AML-193 (cell line): Measurements from ENCODE around the gene PRR23A.
A peak's percentile ranks its signal among the peaks of the same experiment; 100 is the strongest.
"Not testable (repeated sequence)": the region's sequence is repeated elsewhere in the genome, so short reads cannot be mapped to it uniquely, and the experiment has no call there.

Experiments
- DNase-seq, 2 experiments: peaks; one replicate each; lab custom pipeline; 2025; lab: John Stamatoyannopoulos, UW

PRR23A gene

DNA sequence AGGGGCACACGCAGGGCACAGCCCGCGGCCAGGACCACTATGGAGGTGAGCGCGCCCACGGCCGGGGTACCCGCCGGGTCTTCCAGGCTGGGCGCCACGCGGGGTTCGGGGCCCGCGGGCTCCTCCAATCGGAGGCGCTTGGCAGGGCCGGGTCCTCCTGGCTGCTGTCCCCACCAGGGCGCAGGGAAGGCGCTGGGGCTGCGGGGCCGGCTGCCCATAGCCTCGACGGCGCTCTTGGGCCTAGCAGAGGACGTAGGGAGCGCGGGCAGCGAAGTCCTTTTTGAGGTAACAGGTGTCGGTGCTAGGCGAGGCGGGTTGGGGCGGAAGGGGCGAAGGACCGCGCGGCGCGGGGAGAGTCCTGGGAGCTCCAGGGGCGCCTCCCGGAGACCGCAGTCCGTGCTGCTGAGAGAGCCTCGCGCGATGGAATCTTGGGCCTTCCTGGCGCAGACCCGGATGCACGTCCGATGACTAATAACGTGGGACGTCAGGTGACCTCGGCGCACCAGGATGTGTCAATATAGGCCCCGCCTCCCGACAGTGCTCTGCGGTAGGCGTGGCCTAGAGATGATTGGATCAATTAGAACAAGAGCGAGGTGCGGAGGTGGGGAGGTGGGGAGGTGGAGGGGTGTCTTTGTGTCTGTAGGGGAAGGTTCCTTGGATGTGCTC is at the start of gene PRR23A:
PRR23A (minus strand) TSS at position 218 of the 666 bp plus-strand sequence; CDS start at position 218, 0 bp downstream.
- DNase-seq, result no peak

DNA sequence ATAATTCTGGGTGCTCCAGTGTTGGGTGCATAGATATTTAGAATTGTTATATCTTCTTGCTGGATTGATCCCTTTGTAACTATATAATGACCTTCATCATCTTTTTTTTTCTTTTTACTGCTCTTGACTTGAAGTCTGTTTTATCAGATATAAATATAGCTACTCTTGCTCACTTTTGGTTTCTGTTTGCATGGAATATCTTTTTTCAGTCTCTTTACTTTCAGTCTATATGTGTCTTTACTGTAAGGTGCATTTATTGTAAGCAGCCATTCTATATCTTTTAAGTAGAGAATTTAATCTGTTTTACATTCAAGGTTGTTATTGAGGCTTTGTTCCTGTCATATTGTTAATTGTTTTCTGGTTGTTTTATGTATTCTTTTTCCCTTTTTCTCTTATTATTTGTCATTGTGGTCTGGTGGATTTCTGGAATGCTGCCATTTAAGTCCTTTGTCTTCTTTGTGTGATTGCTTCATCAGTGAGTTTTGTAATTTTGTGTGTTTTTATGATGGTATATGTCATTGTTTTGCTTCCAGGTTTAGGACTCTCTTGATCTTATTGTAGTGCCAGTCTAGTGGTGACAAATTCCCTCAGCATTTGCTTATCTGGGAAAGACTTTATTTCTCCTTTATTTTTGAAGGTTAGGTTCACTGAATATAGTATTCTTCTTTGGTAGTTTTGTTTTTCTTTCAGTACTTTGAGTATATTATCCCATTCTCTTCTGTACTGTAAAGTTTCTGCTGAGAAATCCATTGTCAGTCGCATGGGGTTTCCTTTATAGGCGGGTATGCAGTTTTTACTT is 46.9 kb upstream of the PRR23A start:
- no peak for DNase-seq

DNA sequence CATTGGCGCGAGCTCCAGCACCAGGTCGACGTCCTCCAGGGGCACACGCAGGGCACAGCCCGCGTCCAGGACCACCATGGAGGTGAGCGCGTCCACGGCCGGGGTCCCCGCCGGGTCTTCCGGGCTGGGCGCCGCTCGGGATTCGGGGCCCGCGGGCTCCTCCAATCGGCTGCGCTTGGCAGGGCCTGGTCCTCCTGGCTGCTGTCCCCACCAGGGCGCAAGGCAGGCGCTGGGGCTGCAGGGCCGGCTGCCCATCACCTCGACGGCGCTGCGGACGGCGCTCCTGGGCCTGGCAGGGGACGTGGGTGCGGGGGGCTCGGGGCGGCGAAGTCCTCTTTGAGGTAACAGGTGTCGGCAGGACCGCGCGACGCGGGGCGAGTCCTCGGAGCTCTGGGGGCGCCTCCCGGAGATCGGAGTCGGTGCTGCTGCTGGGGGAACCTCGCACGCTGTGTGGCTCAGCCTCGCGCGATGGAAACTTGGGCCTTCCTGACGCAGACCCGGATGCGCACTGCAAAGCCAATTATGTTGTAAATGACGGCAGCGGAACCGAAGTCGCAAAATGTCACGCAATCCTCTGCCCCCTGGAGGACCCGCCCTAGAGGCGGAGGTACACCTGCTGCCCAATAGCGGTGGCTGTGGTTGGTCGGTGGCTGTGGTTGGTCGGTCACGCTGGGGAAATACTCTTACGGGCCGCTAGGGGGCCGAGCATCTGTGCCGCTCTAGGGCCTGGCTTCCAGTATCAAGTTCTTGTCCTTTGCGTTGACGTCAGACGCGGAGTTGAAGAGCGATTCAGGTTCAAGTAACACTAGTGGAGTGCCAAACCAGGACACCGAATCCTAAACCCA is 38.5 kb upstream of the PRR23A start, which contains the start of gene PRR23C:
PRR23C (minus strand) TSS at position 527 of the 845 bp plus-strand sequence; CDS start at position 255, 272 bp downstream.
- DNase-seq, result no peak

DNA sequence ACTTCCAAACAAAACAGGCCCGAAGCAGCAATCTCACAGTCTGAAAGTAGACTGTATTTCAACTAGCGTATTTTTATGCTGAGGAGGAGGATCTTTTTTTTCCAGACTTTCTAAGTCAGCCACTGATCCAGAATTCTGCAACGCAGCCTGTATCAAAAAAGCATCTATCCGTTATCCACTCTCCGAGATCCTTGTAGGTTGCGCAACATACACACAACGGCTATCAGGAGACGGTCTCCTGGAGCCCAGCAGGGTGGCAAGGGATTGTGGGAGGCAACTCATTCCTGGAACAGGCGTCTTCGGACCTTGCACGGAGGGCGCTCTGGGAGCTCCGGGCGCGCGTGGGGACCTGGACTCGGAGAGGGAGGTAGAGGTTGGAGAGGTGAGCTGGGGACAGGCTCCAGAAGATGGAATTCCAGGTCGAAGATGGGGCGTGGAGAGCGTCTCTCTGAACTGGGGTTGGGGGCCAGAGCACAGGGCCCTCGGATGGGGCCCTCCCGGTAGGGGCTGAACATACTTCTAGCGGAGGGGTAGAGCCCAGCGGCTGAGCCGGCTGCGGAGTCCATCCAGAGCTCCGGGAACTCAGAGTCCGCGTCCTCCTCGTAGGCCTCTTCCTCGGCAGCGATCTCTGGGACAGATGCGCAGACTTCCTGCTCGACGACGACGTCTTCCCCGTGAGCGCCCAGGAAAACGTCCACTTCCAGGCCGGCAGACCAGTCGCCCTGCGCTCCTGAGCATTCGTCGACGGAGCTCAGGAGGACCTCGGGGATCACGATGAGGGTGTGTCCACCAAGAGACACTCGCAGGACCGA is 37.7 kb upstream of the PRR23A start:
- DNase-seq, result no peak

DNA sequence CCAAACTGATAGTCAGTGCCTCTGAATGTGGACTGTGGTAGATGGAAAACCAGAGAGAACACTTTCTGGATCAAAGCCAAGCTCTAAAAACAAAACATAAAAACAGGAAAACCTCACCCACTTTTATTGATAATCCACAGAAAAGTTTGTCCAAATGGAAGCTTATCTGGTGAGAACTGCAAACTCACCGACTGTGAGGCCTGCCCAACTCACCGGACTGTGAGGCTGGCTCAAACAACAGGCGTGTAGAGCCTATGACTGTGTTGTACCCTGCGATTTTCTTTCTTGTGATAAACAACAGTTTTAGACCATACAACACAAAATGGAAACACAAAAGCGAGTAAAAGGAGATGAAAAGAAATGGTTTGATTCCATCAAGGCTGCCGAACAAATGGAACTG is 31.4 kb upstream of the PRR23A start:
- DNase-seq, result no peak

DNA sequence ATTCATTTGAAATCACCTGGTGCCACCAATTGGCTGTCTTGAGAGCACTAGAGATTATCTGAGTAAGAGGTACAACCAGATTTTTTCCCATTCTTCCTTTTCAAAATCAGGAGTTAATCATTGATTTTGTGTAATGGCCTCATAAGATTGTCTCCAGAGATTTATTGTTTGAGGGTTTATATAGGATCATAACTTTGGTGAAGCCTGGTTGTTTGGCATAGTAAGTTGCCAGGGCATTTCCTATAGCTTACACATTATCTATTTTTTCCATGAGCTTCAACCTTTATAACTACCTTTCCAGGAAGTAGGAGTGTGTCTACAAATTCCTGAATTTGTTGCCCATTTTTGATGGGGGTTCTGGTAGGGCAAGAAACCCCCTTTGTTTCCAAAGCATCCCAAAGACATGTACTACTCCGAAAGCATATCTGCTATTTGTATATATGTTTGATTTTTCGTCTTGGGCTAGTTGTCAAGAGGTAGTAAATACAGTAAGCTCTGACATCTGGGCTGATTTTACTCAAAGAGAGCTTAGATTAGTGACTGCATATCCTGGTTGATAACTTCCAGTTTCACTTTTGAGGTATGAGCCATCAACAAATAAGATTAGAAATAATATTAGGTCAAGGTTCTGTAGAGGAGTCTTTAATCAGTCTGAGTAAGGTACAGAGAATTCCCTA is 26.4 kb upstream of the PRR23A start:
- DNase-seq, result no peak

DNA sequence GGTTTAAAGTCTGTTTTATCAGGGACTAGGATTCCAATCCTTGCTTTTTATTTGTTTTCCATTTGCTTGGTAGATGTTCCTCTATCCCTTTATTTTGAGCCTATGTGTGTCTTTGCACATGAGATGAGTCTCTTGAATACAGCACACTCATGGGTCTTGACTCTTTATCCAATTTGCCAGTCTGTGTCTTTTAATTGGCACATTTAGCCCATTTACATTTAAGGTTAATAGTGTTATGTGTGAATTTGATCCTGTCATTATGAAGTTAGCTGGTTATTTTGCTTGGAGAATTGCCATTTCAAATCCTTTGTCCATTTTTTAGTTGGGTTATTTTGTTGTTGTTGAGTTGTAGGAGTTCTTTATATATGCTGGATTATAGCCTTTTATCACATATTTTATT is 24.5 kb upstream of the PRR23A start:
- not testable (repeated sequence) for DNase-seq

DNA sequence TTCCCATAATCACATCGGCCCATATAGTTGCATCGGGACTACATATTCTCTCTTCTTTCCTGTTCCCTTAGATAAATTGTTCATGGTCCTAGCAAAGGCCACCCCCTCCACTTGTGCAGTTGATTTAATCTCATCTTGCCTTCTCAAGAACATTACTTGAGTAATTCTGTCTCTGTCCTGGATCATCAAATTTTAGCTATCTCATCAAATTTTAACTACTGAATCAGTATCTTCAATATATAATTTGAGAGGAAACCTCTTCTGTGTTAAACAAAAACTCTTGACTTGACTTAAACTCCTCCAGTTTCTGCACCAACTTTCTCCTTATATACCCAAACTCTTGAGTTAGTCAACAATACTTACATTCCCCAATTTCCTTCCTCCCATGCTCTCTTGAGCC is 18.9 kb upstream of the PRR23A start:
- no peak for DNase-seq

DNA sequence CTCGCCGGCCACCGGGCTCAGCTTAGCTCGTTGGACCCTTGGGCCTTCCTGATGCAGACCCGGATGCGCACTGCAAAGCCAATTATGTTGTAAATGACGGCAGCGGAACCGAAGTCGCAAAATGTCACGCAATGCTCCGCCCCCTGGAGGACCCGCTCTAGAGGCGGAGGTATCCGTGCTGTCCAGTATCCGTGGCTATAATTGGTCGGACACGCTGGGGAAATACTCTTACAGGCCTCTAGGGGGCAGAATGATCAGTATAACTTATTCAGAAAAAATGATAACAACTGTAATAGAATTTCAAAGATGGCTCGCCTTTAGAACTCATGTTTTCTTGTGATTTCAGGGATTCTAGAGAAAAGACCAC is 14.8 kb upstream of the PRR23A start, which contains the start of gene PRR23B:
PRR23B (minus strand) TSS at position 59 of the 367 bp plus-strand sequence. CDS start 265 bp downstream, outside the sequence.
- peak; percentile 4 to 7 for DNase-seq

DNA sequence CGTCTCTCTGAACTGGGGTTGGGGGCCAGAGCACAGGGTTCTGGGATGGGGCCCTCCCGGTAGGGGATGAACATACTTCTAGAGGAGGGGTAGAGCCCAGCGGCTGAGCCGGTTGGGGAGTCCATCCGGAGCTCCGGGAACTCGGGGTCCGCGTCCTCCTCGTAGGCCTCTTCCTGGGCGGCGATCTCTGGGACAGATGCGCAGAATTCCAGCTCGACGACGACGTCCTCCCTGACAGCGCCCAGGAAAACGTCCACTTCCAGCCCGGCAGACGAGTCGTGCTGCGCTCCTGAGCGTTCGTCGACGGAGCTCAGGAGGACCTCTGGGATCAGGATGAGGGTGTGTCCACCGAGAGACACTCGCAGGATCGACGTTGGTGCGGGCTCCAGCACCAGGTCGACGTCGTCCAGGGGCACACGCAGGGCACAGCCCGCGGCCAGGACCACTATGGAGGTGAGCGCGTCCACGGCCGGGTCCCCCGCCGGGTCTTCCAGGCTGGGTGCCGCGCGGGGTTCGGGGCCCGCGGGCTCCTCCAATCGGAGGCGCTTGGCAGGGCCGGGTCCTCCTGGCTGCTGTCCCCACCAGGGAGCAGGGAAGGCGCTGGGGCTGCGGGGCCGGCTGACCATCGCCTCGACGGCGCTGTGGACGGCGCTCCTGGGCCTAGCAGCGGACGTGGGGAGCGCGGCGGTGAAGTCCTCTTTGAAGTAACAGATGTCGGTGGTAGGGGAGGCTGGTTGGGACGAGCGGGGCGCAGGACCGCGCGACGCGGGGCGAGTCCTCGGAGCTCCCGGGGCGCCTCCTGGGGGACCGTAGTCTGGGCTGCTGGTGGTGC is 14.2 kb upstream of the PRR23A start:
- DNase-seq, result no peak

DNA sequence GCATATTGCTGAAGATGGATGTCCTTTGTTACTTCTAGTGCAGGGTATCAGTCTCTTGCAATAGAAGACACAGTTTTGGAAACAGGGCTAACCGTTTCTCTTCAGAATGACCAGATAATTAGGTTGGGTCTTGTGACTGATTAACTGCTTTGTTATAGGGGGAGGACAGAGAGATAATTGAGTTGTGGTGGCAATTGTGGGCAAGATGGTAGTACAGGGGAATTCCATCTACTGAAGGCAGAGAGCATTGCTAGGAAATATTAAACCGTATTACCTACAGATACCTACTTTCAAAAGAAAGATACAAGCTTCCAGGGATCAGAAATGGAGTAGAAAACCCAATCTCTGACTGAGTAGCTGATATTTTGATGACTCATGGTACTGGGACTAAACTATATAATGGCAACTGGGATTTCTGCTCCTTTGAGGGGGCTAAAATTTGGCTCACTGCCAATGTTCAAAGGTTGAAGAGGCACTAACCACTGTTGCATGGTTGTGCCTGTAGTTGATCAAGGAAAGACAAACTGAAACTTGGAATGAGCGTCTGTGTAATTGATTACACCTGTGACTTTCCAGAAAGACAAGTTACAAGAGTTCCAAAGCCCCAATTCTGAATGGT is 10.5 kb upstream of the PRR23A start:
- no peak for DNase-seq

DNA sequence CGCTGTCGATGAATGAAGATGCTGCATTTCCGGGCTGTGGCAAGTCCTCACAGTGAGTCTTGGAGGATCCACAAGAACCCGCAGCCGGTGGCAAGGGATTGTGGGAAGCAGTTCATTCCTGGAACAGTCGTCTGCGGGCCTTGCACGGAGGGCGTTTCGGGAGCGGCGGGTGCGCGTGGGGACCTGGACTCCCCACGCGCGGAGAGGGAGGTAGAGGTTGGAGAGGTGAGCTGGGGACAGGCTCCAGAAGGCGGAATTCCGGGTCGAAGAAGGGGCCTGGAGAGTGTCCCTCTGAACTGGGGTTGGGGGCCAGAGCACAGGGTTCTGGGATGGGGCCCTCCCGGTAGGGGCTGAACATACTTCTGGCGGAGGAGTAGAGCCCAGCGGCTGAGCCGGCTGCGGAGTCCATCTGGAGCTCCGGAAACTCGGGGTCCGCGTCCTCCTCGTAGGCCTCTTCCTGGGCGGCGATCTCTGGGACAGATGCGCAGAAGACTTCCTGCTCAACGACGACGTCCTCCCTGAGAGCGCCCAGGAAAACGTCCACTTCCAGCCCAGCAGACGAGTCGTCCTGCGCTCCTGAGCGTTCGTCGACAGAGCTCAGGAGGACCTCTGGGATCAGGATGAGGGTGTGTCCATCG is 593 bp downstream of the PRR23A start:
- DNase-seq, result no peak

DNA sequence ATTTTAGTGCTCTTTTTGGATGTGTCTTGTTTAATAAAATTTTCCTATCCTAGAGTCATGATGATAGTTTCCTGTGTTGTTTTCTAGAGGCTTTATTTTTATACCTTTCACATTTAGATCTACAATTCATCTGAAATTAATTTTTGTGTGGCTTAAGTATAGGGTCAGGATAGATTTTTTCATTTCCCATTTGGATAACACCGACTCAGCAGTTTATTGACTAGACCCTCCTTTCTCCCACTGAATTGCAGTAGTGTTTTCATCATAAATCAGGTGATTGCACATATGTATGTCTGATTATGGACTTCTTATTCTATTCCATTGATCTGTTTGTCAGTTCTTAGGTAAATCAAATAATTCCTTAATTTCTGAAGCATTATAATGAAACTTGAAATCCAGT is 10.4 kb downstream of the PRR23A start:
- DNase-seq, result no peak

DNA sequence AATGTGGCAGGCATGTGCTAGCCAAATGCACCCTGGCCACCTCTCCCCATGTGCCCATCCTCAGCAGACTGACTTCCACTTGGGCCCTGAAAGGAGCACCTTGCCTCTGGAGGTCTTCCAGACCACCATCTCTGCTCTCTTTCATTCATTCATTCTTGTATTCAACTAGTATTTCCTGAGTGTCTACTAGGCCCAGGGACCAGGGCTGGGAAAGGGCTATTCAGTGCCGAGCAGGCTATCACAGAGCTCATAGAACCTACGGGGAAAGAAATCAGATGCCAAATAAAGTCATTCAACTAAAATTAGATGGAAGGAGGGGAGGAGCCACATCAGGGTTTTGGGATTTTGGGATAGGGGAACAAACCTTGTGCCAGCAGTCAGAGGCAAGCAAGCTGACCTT is 18.9 kb downstream of the PRR23A start:
- DNase-seq, result no peak

DNA sequence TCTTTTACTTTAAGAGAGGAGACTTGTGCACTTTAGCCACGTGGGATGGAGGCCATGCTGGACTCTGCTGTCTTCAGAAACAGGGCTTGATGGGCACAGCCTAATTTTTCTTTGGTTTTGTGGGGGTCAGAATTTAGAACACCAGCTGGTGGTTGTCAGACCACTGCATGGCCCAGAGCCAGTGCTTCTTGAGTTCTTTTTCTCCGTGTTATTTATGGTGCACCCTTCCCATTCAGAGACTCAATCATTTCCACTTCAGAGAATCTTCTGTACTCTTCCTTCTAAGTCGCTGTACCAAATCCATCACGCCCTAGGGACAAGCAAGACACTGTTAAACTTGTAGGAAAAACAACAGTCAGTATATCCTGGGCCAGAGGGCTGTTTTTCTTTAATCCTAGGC is 20.1 kb downstream of the PRR23A start:
- no peak for DNase-seq

DNA sequence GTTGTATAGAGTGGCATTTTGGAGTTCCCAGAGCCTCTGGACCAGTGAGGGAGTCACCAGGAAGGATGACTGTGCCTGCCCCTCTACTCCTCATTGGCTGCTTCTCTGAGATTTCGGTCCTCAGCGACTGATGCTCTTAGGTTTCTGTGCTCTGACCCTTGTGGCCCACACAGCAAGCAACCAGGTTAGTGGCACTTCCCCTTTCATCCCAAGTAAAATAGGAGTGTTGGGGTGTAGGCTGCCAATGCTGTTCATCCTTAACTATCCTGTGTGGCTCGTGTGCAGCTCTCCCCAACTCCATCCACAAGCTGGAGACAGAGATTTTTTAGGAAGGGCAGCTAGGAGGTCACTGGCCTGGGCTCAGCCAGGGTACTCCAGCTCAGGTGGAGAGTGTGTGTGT is 21.3 kb downstream of the PRR23A start:
- DNase-seq, result no peak

DNA sequence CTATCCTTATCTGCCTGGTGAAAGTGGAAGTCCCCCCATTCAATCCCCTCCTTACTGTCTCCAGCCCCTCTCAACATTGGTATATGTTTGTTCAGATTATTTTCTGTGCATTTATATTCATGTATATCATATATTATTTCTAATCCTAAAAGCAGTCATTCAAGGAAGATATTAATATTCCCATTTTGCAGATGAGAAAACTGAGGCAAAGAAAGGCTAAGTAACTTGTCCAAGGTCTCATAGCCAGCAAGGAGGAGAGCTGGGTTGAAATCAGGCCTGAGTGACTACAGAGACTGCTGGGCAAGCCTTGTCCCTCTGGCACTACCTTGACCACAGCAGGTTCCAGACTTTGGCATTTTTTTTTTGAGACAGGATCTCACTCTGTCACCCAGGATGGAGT is 30.0 kb downstream of the PRR23A start:
- DNase-seq, result no peak

DNA sequence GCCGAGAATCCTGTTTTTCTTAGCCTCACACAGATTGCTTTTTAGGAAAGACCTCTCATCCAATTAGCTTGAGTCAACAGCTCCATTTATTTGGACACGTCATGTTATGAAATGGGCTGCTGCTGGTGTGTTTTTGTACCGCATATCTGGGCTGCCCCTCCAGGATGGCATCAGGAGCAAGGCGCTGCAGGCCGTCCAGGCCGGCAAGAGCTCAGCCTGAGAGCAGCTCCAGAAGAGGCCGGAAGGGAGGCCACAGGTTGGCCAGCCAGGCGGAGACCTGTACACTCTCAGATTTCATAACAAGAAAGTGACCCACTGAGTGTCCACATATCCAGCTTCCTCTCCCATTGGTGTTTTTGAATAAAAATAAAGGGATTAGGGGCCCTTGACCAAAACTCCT is 30.7 kb downstream of the PRR23A start:
- DNase-seq, result no peak

DNA sequence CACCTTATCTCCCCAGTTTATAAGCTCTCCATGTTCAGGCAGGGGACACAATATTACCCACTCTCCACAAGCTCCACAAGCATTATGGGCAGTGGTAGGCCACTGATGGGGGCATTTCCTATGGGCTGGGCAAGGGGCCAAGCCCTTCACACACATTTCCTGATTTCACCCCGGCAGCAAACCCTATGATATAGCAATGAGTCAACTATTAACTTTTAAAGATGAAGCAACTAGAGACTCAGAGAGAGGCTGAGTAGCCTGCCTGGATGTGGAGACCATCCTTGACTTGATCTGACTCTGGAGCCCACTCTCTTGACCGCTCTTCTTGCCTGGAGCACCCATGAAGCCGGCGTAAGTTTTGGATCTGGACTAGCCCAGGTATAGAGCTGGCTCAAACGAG is 31.6 kb downstream of the PRR23A start:
- DNase-seq, result no peak
